ENCODE results near the gene PDX1. TPM values are rescaled to one million over a fixed set of nuclear protein-coding genes. Genes with fewer than 3 reads are reported as not detected.

PDX1 gene
- total and polyA plus RNA-seq, 2 of the 13 experiments (the other 11 are each of a cell fraction or from before 2014, with no cell fraction given), result 0.07 TPM; not detected in 1

GRCh38 chr13:27971236-27971645 is 51.4 kb downstream of the PDX1 start:
- H3K36me3 ChIP-seq (replicated peaks in 1 of 2; ENCODE audit: control insufficient read depth in 1 of 2, insufficient read depth in 2 of 2, low read length in 2 of 2), result no peaks in the 10 kb centered on the region
- no peaks in the 10 kb centered on the region for H3K9me3 ChIP-seq (ENCODE audit: low read length)
- H3K4me3 ChIP-seq (replicated peaks in 1 of 3; ENCODE audit: insufficient read depth in 1 of 3, low read depth in 2 of 3, low read length in 3 of 3), result no peak overlapping the region
- no peak for ATAC-seq
- H3K4me1 ChIP-seq (ENCODE audit: insufficient read depth, low read length), result peaks cover 21% of the 10 kb centered on the region; the same call in 1 of the 2 replicates
- H3K27me3 ChIP-seq (ENCODE audit: control insufficient read depth in 1 of 2, insufficient read depth in 2 of 2, low read length in 2 of 2), result peaks cover 15 to 76% of the 10 kb centered on the region in 2 experiments
- in situ Hi-C loops (cut with HindIII; ENCODE audit: extremely low pct_ligation_motif_present, low pct_unique_long_range_greater_than_20kb), result loop anchor here (10.0 to 25.0 kb wide), 2 partner anchors 606 to 1009 kb away; no protein-coding TSS in a partner anchor
- ChIA-PET POLR2A (no interaction called here), CTCF (ENCODE audit: low intra/inter-chr PET ratio, low total read pairs) (no interaction called here)
- no peaks in the 10 kb centered on the region for H4K20me1 ChIP-seq (ENCODE audit: insufficient read depth, low read length)
- intact Hi-C loops (cut with micrococcal nuclease; ENCODE audit: unreplicated experiment), result no loop called here
- no peak overlapping the region for H3K4me2 ChIP-seq (ENCODE audit: low read depth, low read length)
- no peak overlapping the region for H3K9ac ChIP-seq (ENCODE audit: insufficient read depth, low read depth, low read length)
- no peak overlapping the region for H2AFZ ChIP-seq (ENCODE audit: low read length)
- no TSS peak for BruUV-seq (replicated peaks)
- DNase-seq (ENCODE audit: low spot score), result no peak
- no peak overlapping the region for H3K27ac ChIP-seq (ENCODE audit: extremely low read length, insufficient read depth, low read length)
- no peaks in the 10 kb centered on the region for H3K79me2 ChIP-seq (ENCODE audit: insufficient read depth, low read length)
- FAIRE-seq, result no peak
- 45% methylated on average over 11 of the region's 13 CpGs for WGBS (ENCODE audit: low lambda C conversion rate)
- TF ChIP-seq ZBTB42 (CRISPR knock-in tag; IDR thresholded peaks at IDR 0.05), result no peak
- TF ChIP-seq ZNF318 (CRISPR knock-in tag; IDR thresholded peaks at IDR 0.05), result no peak
- no peak for TF ChIP-seq ZNF562 (CRISPR knock-in tag; IDR thresholded peaks at IDR 0.05; ENCODE audit: borderline replicate concordance)
- TF ChIP-seq THAP8 (CRISPR knock-in tag; IDR thresholded peaks at IDR 0.05; ENCODE audit: borderline replicate concordance), result no peak
- no peak for TF ChIP-seq NR0B2 (CRISPR knock-in tag; IDR thresholded peaks at IDR 0.05)
- no peak for TF ChIP-seq ZNF512B (CRISPR knock-in tag; IDR thresholded peaks at IDR 0.05; ENCODE audit: borderline replicate concordance)
- no peak for TF ChIP-seq ZNF83 (CRISPR knock-in tag; IDR thresholded peaks at IDR 0.05; ENCODE audit: borderline replicate concordance)
- no peak for TF ChIP-seq BORCS8-MEF2B (CRISPR knock-in tag; IDR thresholded peaks at IDR 0.05)
- no peak for TF ChIP-seq MAFG (CRISPR knock-in tag; IDR thresholded peaks at IDR 0.05)
- no peak for TF ChIP-seq MBD4 (IDR thresholded peaks at IDR 0.05; ENCODE audit: borderline replicate concordance, low read length)
- TF ChIP-seq ISX (CRISPR knock-in tag; conservative IDR thresholded peaks at IDR 0.05), result no peak
- no peak for TF ChIP-seq ZC3H4 (CRISPR knock-in tag; IDR thresholded peaks at IDR 0.05; ENCODE audit: borderline replicate concordance)
